Epithelial cell of prostate (primary cell): ENCODE results near the gene RNFT2.

Experiments
- DNase-seq: peaks from one replicate; pipeline ENCODE4 v3.0.0-alpha.2; 2011; ENCODE audit warnings: low read depth, low spot score
- H3K27ac ChIP-seq: fragments of 450-650 bp; 2 replicates; pipeline ENCODE4 v1.5.1; 2017; ENCODE audit warnings: mild to moderate bottlenecking

RNFT2 gene

GRCh38 chr12:116864371-116865160 lies 126.5 kb downstream of the RNFT2 start:
- no peak overlapping the region for H3K27ac ChIP-seq
- DNase-seq = no peak

- DNase-seq = no peak
- H3K27ac ChIP-seq = no peak overlapping the region
Measured at GRCh38 chr12:116867523-116867922, 129.4 kb downstream of the RNFT2 start.

GRCh38 chr12:116870306-116870705 lies 132.2 kb downstream of the RNFT2 start:
- H3K27ac ChIP-seq = no peak overlapping the region

GRCh38 chr12:116874324-116874995 lies 136.3 kb downstream of the RNFT2 start:
- H3K27ac ChIP-seq = no peak overlapping the region
- no peak for DNase-seq

More at GRCh38 chr12:116870306-116870705, 132.2 kb downstream of the RNFT2 start:
- DNase-seq = no peak

GRCh38 chr12:116876151-116876869 lies 138.2 kb downstream of the RNFT2 start:
- H3K27ac ChIP-seq = no peak overlapping the region
- no peak for DNase-seq

- no peak overlapping the region for H3K27ac ChIP-seq
- DNase-seq = no peak
Measured at GRCh38 chr12:116878567-116879508, 140.7 kb downstream of the RNFT2 start.

- no peak overlapping the region for H3K27ac ChIP-seq
- DNase-seq = no peak
Measured at GRCh38 chr12:116879509-116880212, 141.5 kb downstream of the RNFT2 start.

- no peak overlapping the region for H3K27ac ChIP-seq
- no peak for DNase-seq
Measured at GRCh38 chr12:116880213-116880816, 142.2 kb downstream of the RNFT2 start.

GRCh38 chr12:116880817-116881324 lies 142.8 kb downstream of the RNFT2 start:
- no peak overlapping the region for H3K27ac ChIP-seq
- no peak for DNase-seq

GRCh38 chr12:116881325-116881876 lies 143.3 kb downstream of the RNFT2 start, which contains the start of gene HRK:
Gene HRK, minus strand, starts transcription at chr12:116881441. Its CDS starts 134 bp downstream, at chr12:116881307.
- DNase-seq = no peak

GRCh38 chr12:116881877-116882507 lies 143.9 kb downstream of the RNFT2 start:
- no peak overlapping the region for H3K27ac ChIP-seq

More at GRCh38 chr12:116881325-116881876, 143.3 kb downstream of the RNFT2 start, which contains the start of gene HRK:
- no peak within 1 kb of the TSS for H3K27ac ChIP-seq

GRCh38 chr12:116882742-116883141 lies 144.6 kb downstream of the RNFT2 start:
- H3K27ac ChIP-seq = no peak overlapping the region
- DNase-seq = no peak

More at GRCh38 chr12:116881877-116882507, 143.9 kb downstream of the RNFT2 start:
- no peak for DNase-seq

- no peak overlapping the region for H3K27ac ChIP-seq
- no peak for DNase-seq
Measured at GRCh38 chr12:116884871-116885270, 146.8 kb downstream of the RNFT2 start.

- DNase-seq = no peak
- no peak overlapping the region for H3K27ac ChIP-seq
Measured at GRCh38 chr12:116885491-116885890, 147.4 kb downstream of the RNFT2 start.

- no peak for DNase-seq
- no peak overlapping the region for H3K27ac ChIP-seq
Measured at GRCh38 chr12:116887244-116887643, 149.1 kb downstream of the RNFT2 start.

- DNase-seq = no peak
- H3K27ac ChIP-seq = no peak overlapping the region
Measured at GRCh38 chr12:116887897-116888296, 149.8 kb downstream of the RNFT2 start.

- no peak for DNase-seq
- no peak overlapping the region for H3K27ac ChIP-seq
Measured at GRCh38 chr12:116890330-116890729, 152.2 kb downstream of the RNFT2 start.

- no peak for DNase-seq
- H3K27ac ChIP-seq = no peak overlapping the region
Measured at GRCh38 chr12:116891019-116891418, 152.9 kb downstream of the RNFT2 start.
